Esophagus muscularis mucosa (tissue), 4 donors: ENCODE data around the gene MAP2K6.

Source experiments
- EP300 ChIP-seq: sonication (generic); formaldehyde crosslinking; IDR thresholded peaks from one replicate; pipeline ENCODE4 v1.6.1; 2017; ENCODE audit warnings: antibody characterized with exemption
- POLR2A ChIP-seq: fragments of 450-650 bp; IDR thresholded peaks from one replicate; pipeline ENCODE4 v1.6.1; 2017; ENCODE audit warnings: antibody characterized with exemption, moderate library complexity, mild to moderate bottlenecking, low read depth
- TF ChIP-seq, protein P1 (sequence below), 3 experiments: fragments of 200-600 bp in 2 of 3; fragments of 450-650 bp in 1 of 3; sonication (generic) in 2 of 3; IDR thresholded peaks; one replicate each; pipeline ENCODE4 v1.5.1; 2017 to 2019; ENCODE audit warnings: antibody characterized with exemption in 3 of 3, mild to moderate bottlenecking in 2 of 3, moderate library complexity in 1 of 3

DNA sequence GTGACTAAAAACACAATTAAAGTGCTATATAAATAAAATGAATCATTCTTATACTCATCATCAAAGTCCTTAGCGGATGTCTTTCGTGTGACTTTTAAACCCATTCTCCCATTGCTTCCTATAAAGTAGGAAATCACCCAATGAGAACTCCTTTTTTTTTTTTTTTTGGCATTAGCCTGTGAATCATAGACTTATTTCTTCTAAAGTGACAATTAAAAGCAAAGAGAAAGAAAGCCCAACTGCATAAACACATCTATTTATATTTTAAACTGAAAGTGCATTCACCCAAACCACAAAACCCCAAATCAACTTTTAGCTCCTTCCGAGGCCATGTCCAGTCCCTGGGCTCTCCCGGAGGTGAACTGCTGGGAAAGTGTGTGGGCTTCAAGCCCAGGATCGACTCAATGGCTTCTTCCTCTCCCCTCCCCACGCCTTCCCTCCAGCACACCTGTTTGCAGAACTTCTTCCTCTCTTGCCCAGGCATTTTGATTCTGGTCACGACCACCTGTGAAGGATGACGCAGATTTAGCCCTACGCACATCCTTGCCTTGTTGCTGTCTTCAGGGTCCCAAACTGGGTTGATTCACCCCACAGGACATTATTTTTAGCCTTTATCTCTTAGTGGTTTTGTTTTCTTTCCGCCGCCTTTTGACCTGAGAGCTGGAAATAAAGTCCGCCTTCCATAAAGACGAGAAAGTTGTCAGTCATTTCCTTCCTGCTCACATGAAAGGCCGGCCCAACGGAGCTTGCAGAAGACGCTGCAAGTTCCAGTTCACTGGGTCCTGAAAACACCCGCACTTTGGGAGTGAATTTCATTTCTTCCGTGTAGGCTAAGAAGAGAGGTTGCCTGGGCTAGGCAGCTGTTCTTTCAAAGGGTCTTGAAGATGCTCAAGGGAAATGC is 166.8 kb downstream of the MAP2K6 start:
- TF ChIP-seq POLR2A (no peak), EP300 (no peak)
- TF ChIP-seq, protein P1, sequence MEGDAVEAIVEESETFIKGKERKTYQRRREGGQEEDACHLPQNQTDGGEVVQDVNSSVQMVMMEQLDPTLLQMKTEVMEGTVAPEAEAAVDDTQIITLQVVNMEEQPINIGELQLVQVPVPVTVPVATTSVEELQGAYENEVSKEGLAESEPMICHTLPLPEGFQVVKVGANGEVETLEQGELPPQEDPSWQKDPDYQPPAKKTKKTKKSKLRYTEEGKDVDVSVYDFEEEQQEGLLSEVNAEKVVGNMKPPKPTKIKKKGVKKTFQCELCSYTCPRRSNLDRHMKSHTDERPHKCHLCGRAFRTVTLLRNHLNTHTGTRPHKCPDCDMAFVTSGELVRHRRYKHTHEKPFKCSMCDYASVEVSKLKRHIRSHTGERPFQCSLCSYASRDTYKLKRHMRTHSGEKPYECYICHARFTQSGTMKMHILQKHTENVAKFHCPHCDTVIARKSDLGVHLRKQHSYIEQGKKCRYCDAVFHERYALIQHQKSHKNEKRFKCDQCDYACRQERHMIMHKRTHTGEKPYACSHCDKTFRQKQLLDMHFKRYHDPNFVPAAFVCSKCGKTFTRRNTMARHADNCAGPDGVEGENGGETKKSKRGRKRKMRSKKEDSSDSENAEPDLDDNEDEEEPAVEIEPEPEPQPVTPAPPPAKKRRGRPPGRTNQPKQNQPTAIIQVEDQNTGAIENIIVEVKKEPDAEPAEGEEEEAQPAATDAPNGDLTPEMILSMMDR (IDR thresholded peaks at IDR 0.05), result no peak
